Calu3 (cell line): ENCODE measurements around the gene SLC30A1. TPM values are rescaled to one million over a fixed set of nuclear protein-coding genes. Genes with fewer than 3 reads are reported as not detected.

Experiments
- BruUV-seq: library from RNA; stranded (reverse); fragments of 400-500 nt; replicated peaks from 2 replicates; lab custom pipeline; 2021; lab: Mats Ljungman, UMichigan
- CTCF ChIA-PET: fragments of 300-600 bp; sonication (Branson Sonifier 250); formaldehyde crosslinking; loops from one replicate; lab custom pipeline; 2022; ENCODE audit warnings: antibody characterized with exemption; lab: Charles Lee
- DNase-seq: peaks from one replicate; pipeline ENCODE4 v3.0.0; 2022
- H3K27ac Mint-ChIP-seq: one replicate; pipeline ENCODE4 v1.8.0; 2022; ENCODE audit warnings: mixed read lengths; ENCODE audit not compliant: unreplicated experiment
- H3K27me3 Mint-ChIP-seq: one replicate; pipeline ENCODE4 v1.8.0; 2022; ENCODE audit warnings: mixed read lengths; ENCODE audit not compliant: unreplicated experiment
- H3K36me3 Mint-ChIP-seq: one replicate; pipeline ENCODE4 v1.8.0; 2022; ENCODE audit warnings: mild to moderate bottlenecking, moderate library complexity, mixed read lengths; ENCODE audit not compliant: insufficient read depth, unreplicated experiment
- H3K4me1 Mint-ChIP-seq: one replicate; pipeline ENCODE4 v1.8.0; 2022; ENCODE audit warnings: mild to moderate bottlenecking, low read depth, mixed read lengths; ENCODE audit not compliant: unreplicated experiment
- H3K4me3 Mint-ChIP-seq: one replicate; pipeline ENCODE4 v1.8.0; 2022; ENCODE audit warnings: mild to moderate bottlenecking, low read depth, moderate library complexity, mixed read lengths; ENCODE audit not compliant: unreplicated experiment
- H3K9me3 Mint-ChIP-seq: one replicate; pipeline ENCODE4 v1.8.0; 2022; ENCODE audit warnings: low read depth, mixed read lengths; ENCODE audit not compliant: unreplicated experiment
- CTCF ChIP-seq: fragments of 200-600 bp; IDR thresholded peaks from one replicate; pipeline ENCODE4 v1.8.0; 2022; ENCODE audit warnings: antibody characterized with exemption; ENCODE audit not compliant: unreplicated experiment
- intact Hi-C: fragments of 100-400 bp; cut with micrococcal nuclease; formaldehyde crosslinking; loops from one replicate; pipeline ENCODE4 v1.10.0; 2022; ENCODE audit not compliant: unreplicated experiment
- total RNA-seq: library from RNA; stranded (reverse); gene quantifications from 2 replicates; pipeline ENCODE4 v1.2.3, GENCODE V29; 2022

Gene SLC30A1
- total RNA-seq, 1 experiment from 2014 or later, result 15.5 TPM

- no TSS peak for BruUV-seq
- no peaks in the 10 kb centered on the region for H3K9me3 Mint-ChIP-seq
- H3K4me1 Mint-ChIP-seq, result peaks cover 39% of the 10 kb centered on the region
- intact Hi-C loops, result no loop called here
- CTCF ChIA-PET, result no interaction called here
- TF ChIP-seq CTCF, result no peak
- H3K27ac Mint-ChIP-seq, result no peak overlapping the region
- DNase-seq, result no peak
- no peaks in the 10 kb centered on the region for H3K36me3 Mint-ChIP-seq
- no peak overlapping the region for H3K4me3 Mint-ChIP-seq
- H3K27me3 Mint-ChIP-seq, result no peaks in the 10 kb centered on the region
Measured at GRCh38 chr1:211604548-211604947, 25.6 kb upstream of the SLC30A1 start.

GRCh38 chr1:211603713-211604112 lies 24.8 kb upstream of the SLC30A1 start:
- no peak overlapping the region for H3K4me3 Mint-ChIP-seq
- H3K4me1 Mint-ChIP-seq, result peaks cover 32% of the 10 kb centered on the region
- TF ChIP-seq CTCF, result no peak
- intact Hi-C loops, result loop anchor here (2.0 kb wide), 1 partner anchor 23 kb away; no protein-coding TSS in a partner anchor
- no peaks in the 10 kb centered on the region for H3K9me3 Mint-ChIP-seq
- BruUV-seq, result no TSS peak
- H3K27me3 Mint-ChIP-seq, result no peaks in the 10 kb centered on the region
- H3K27ac Mint-ChIP-seq, result no peak overlapping the region
- CTCF ChIA-PET, result interaction anchor here (0.7 to 1.5 kb wide), 5 partner anchors 21 to 1228 kb away, joined by 3 read pairs; partner anchors contain the start of gene SLC30A1
- no peak for DNase-seq
- H3K36me3 Mint-ChIP-seq, result no peaks in the 10 kb centered on the region

GRCh38 chr1:211603191-211603701 lies 24.3 kb upstream of the SLC30A1 start:
- H3K27ac Mint-ChIP-seq, result no peak overlapping the region
- no peak overlapping the region for H3K4me3 Mint-ChIP-seq
- intact Hi-C loops, result loop anchor here (2.0 kb wide), 1 partner anchor 22 kb away; no protein-coding TSS in a partner anchor
- no peaks in the 10 kb centered on the region for H3K36me3 Mint-ChIP-seq
- no peak for TF ChIP-seq CTCF
- no peak for DNase-seq
- no peaks in the 10 kb centered on the region for H3K27me3 Mint-ChIP-seq
- no peaks in the 10 kb centered on the region for H3K9me3 Mint-ChIP-seq
- BruUV-seq, result no TSS peak
- CTCF ChIA-PET, result interaction anchor here (0.7 to 1.5 kb wide), 8 partner anchors 9 to 1228 kb away, joined by 3 read pairs; partner anchors contain the start of gene SLC30A1
- H3K4me1 Mint-ChIP-seq, result peaks cover 31% of the 10 kb centered on the region

GRCh38 chr1:211601982-211602670 lies 23.2 kb upstream of the SLC30A1 start:
- Mint-ChIP-seq H3K9me3 (no peaks in the 10 kb centered on the region), H3K27ac (no peak overlapping the region), H3K27me3 (no peaks in the 10 kb centered on the region), H3K4me1 (peaks cover 24% of the 10 kb centered on the region), H3K4me3 (no peak overlapping the region), H3K36me3 (no peaks in the 10 kb centered on the region)
- intact Hi-C loops, result loop anchor here (2.0 kb wide), 1 partner anchor 21 kb away; no protein-coding TSS in a partner anchor
- TF ChIP-seq CTCF, result no peak
- CTCF ChIA-PET, result interaction anchor here (1.2 to 1.5 kb wide), 3 partner anchors 23 to 88 kb away, joined by 3 read pairs; no protein-coding TSS in a partner anchor
- no peak for DNase-seq
- no TSS peak for BruUV-seq
